Activated T-cell treated with anti-CD3 and anti-CD28 coated beads, Interleukin-2, amount 50 U/mL, for 72 hours (primary cell): Measurements from ENCODE around the gene APPBP2. TPM values are rescaled to one million over a fixed set of nuclear protein-coding genes. Genes with fewer than 3 reads are reported as not detected.
"Not testable (repeated sequence)": the region's sequence is repeated elsewhere in the genome, so short reads cannot be mapped to it uniquely, and the experiment has no call there.

Experiments
- ATAC-seq, 2 donors: fragments of 150-1000 bp; cut with Tn5 transposase; replicated peaks in 1 of 2; 2 replicates each; pipeline ENCODE4 v1.10.0; 2021; ENCODE audit warnings: moderate library complexity in 2 of 2, mild to moderate bottlenecking in 1 of 2
- DNase-seq, 2 donors: peaks; one replicate each; pipeline ENCODE4 v3.0.0; 2021 to 2022; ENCODE audit warnings: mixed read lengths in 1 of 2
- H3K27ac Mint-ChIP-seq: one replicate; pipeline ENCODE4 v1.8.0; 2022; ENCODE audit warnings: mild to moderate bottlenecking, moderate library complexity, mixed read lengths
- H3K27me3 Mint-ChIP-seq: one replicate; pipeline ENCODE4 v1.8.0; 2022; ENCODE audit warnings: low read depth, mixed read lengths
- H3K36me3 Mint-ChIP-seq, 2 donors: one replicate each; pipeline ENCODE4 v1.8.0; 2022; ENCODE audit warnings: mixed read lengths in 2 of 2, mild to moderate bottlenecking in 1 of 2; ENCODE audit not compliant: insufficient read depth in 2 of 2
- H3K4me1 Mint-ChIP-seq: one replicate; pipeline ENCODE4 v1.8.0; 2022; ENCODE audit warnings: low read depth, mixed read lengths
- H3K4me3 Mint-ChIP-seq, 2 donors: one replicate each; pipeline ENCODE4 v1.8.0; 2022; ENCODE audit warnings: mild to moderate bottlenecking in 2 of 2, mixed read lengths in 2 of 2, moderate library complexity in 2 of 2
- H3K9me3 Mint-ChIP-seq, 2 donors: one replicate each; pipeline ENCODE4 v1.8.0; 2022; ENCODE audit warnings: mixed read lengths in 2 of 2
- total RNA-seq, 2 donors: library from RNA; stranded (reverse); gene quantifications; one replicate each; pipeline ENCODE4 v1.2.3, GENCODE V29; 2022

Gene APPBP2
- total RNA-seq, 2 donors from 2014 or later: 29.4 to 29.6 TPM

GRCh38 chr17:60525328-60525684 lies 736 bp downstream of the APPBP2 start:
- H3K27me3 Mint-ChIP-seq: no peaks in the 10 kb centered on the region
- ATAC-seq: no peak

GRCh38 chr17:60524463-60525327 lies 1.3 kb downstream of the APPBP2 start:
- peaks cover 2 to 5% of the 10 kb centered on the region in 2 donors for H3K36me3 Mint-ChIP-seq
- H3K4me3 Mint-ChIP-seq: peak overlapping the region; percentile 98 to 99
- DNase-seq (no peak), ATAC-seq (no peak)
- peak overlapping the region; percentile 100 for H3K27ac Mint-ChIP-seq
- no peaks in the 10 kb centered on the region for H3K9me3 Mint-ChIP-seq
- H3K27me3 Mint-ChIP-seq: no peaks in the 10 kb centered on the region
- peaks cover 48% of the 10 kb centered on the region for H3K4me1 Mint-ChIP-seq

More at GRCh38 chr17:60525328-60525684, 736 bp downstream of the APPBP2 start:
- peak overlapping the region; percentile 98 to 99 for H3K4me3 Mint-ChIP-seq
- no peaks in the 10 kb centered on the region for H3K9me3 Mint-ChIP-seq
- peaks cover 2 to 5% of the 10 kb centered on the region in 2 donors for H3K36me3 Mint-ChIP-seq
- peak in 1 of 2 donors; percentile 2 for DNase-seq
- H3K4me1 Mint-ChIP-seq: peaks cover 48% of the 10 kb centered on the region
- H3K27ac Mint-ChIP-seq: peak overlapping the region; percentile 100

GRCh38 chr17:60523822-60524221 lies 2.2 kb downstream of the APPBP2 start:
- DNase-seq (no peak), ATAC-seq (no peak)
- Mint-ChIP-seq H3K36me3 (peaks cover 2 to 5% of the 10 kb centered on the region in 2 donors), H3K27me3 (no peaks in the 10 kb centered on the region), H3K27ac (no peak overlapping the region), H3K9me3 (no peaks in the 10 kb centered on the region), H3K4me1 (peaks cover 48% of the 10 kb centered on the region), H3K4me3 (peak overlapping the region; percentile 98 to 99)

GRCh38 chr17:60522889-60523626 lies 3.0 kb downstream of the APPBP2 start:
- H3K4me3 Mint-ChIP-seq: peak overlapping the region in 1 of 2 donors; percentile 39
- DNase-seq (no peak), ATAC-seq (no peak)
- peaks cover 49% of the 10 kb centered on the region for H3K4me1 Mint-ChIP-seq
- H3K27ac Mint-ChIP-seq: peak overlapping the region; percentile 26
- no peaks in the 10 kb centered on the region for H3K9me3 Mint-ChIP-seq
- H3K36me3 Mint-ChIP-seq: peaks cover 2 to 5% of the 10 kb centered on the region in 2 donors
- no peaks in the 10 kb centered on the region for H3K27me3 Mint-ChIP-seq

GRCh38 chr17:60519795-60520194 lies 6.2 kb downstream of the APPBP2 start:
- ATAC-seq: no peak
- no peak for DNase-seq
- Mint-ChIP-seq H3K27ac (no peak overlapping the region), H3K9me3 (no peaks in the 10 kb centered on the region), H3K36me3 (peaks cover 0 to 1% of the 10 kb centered on the region in 2 donors), H3K4me3 (no peak overlapping the region), H3K4me1 (peaks cover 46% of the 10 kb centered on the region), H3K27me3 (no peaks in the 10 kb centered on the region)

GRCh38 chr17:60515683-60516082 lies 10.4 kb downstream of the APPBP2 start:
- not testable (repeated sequence) for H3K27ac Mint-ChIP-seq, H3K9me3 Mint-ChIP-seq, DNase-seq, H3K4me3 Mint-ChIP-seq, ATAC-seq, H3K36me3 Mint-ChIP-seq, H3K27me3 Mint-ChIP-seq
- H3K4me1 Mint-ChIP-seq: peaks cover 13% of the 10 kb centered on the region

GRCh38 chr17:60515199-60515598 lies 10.8 kb downstream of the APPBP2 start:
- H3K4me3 Mint-ChIP-seq, DNase-seq, H3K9me3 Mint-ChIP-seq, H3K36me3 Mint-ChIP-seq, H3K27me3 Mint-ChIP-seq, H3K27ac Mint-ChIP-seq, ATAC-seq: not testable (repeated sequence)
- H3K4me1 Mint-ChIP-seq: peaks cover 10% of the 10 kb centered on the region

- H3K27ac Mint-ChIP-seq: peak overlapping the region; percentile 48
- ATAC-seq: no peak
Measured at GRCh38 chr17:60514500-60514899, 11.5 kb downstream of the APPBP2 start.

GRCh38 chr17:60514053-60514452 lies 12.0 kb downstream of the APPBP2 start:
- Mint-ChIP-seq H3K9me3 (no peaks in the 10 kb centered on the region), H3K36me3 (peaks cover 0 to 6% of the 10 kb centered on the region in 2 donors), H3K4me1 (peaks cover 10% of the 10 kb centered on the region), H3K27me3 (no peaks in the 10 kb centered on the region), H3K27ac (peak overlapping the region; percentile 48), H3K4me3 (no peak overlapping the region)
- DNase-seq (no peak), ATAC-seq (no peak)

More at GRCh38 chr17:60514500-60514899, 11.5 kb downstream of the APPBP2 start:
- Mint-ChIP-seq H3K4me1 (peaks cover 10% of the 10 kb centered on the region), H3K4me3 (no peak overlapping the region), H3K9me3 (no peaks in the 10 kb centered on the region), H3K36me3 (peaks cover 0 to 6% of the 10 kb centered on the region in 2 donors), H3K27me3 (no peaks in the 10 kb centered on the region)
- DNase-seq: no peak

- peaks cover 9% of the 10 kb centered on the region for H3K4me1 Mint-ChIP-seq
Measured at GRCh38 chr17:60513014-60513413, 13.0 kb downstream of the APPBP2 start.

GRCh38 chr17:60510723-60511122 lies 15.3 kb downstream of the APPBP2 start:
- peaks cover 12% of the 10 kb centered on the region for H3K4me1 Mint-ChIP-seq
- H3K36me3 Mint-ChIP-seq: peaks cover 0 to 7% of the 10 kb centered on the region in 2 donors
- H3K4me3 Mint-ChIP-seq: no peak overlapping the region
- H3K27ac Mint-ChIP-seq: peak overlapping the region; percentile 22
- H3K9me3 Mint-ChIP-seq: no peaks in the 10 kb centered on the region
- ATAC-seq: no peak
- H3K27me3 Mint-ChIP-seq: no peaks in the 10 kb centered on the region
- DNase-seq: no peak

More at GRCh38 chr17:60513014-60513413, 13.0 kb downstream of the APPBP2 start:
- H3K27me3 Mint-ChIP-seq: no peaks in the 10 kb centered on the region
- H3K27ac Mint-ChIP-seq: no peak overlapping the region
- DNase-seq (no peak), ATAC-seq (no peak)
- no peak overlapping the region for H3K4me3 Mint-ChIP-seq
- peaks cover 0 to 6% of the 10 kb centered on the region in 2 donors for H3K36me3 Mint-ChIP-seq
- H3K9me3 Mint-ChIP-seq: no peaks in the 10 kb centered on the region

- Mint-ChIP-seq H3K27me3 (no peaks in the 10 kb centered on the region), H3K4me3 (no peak overlapping the region), H3K36me3 (peaks cover 0 to 7% of the 10 kb centered on the region in 2 donors), H3K4me1 (peaks cover 6% of the 10 kb centered on the region), H3K27ac (no peak overlapping the region), H3K9me3 (no peaks in the 10 kb centered on the region)
- DNase-seq: no peak
- no peak for ATAC-seq
Measured at GRCh38 chr17:60510031-60510430, 16.0 kb downstream of the APPBP2 start.

- Mint-ChIP-seq H3K27me3 (no peaks in the 10 kb centered on the region), H3K4me1 (peaks cover 6% of the 10 kb centered on the region), H3K36me3 (peaks cover 0 to 7% of the 10 kb centered on the region in 2 donors), H3K9me3 (no peaks in the 10 kb centered on the region), H3K27ac (peak overlapping the region; percentile 55), H3K4me3 (no peak overlapping the region)
- no peak for DNase-seq
- no peak for ATAC-seq
Measured at GRCh38 chr17:60508384-60508980, 17.6 kb downstream of the APPBP2 start.
